ENCODE results near the gene B4GALT5. TPM values are rescaled to one million over a fixed set of nuclear protein-coding genes. Genes with fewer than 3 reads are reported as not detected.
"Not testable (repeated sequence)": the region's sequence is repeated elsewhere in the genome, so short reads cannot be mapped to it uniquely, and the experiment has no call there.

Gene B4GALT5
- polyA plus RNA-seq, 1 donor (not counting 4 experiments of a cell fraction or from before 2014, with no cell fraction given), result 23.5 TPM

DNA sequence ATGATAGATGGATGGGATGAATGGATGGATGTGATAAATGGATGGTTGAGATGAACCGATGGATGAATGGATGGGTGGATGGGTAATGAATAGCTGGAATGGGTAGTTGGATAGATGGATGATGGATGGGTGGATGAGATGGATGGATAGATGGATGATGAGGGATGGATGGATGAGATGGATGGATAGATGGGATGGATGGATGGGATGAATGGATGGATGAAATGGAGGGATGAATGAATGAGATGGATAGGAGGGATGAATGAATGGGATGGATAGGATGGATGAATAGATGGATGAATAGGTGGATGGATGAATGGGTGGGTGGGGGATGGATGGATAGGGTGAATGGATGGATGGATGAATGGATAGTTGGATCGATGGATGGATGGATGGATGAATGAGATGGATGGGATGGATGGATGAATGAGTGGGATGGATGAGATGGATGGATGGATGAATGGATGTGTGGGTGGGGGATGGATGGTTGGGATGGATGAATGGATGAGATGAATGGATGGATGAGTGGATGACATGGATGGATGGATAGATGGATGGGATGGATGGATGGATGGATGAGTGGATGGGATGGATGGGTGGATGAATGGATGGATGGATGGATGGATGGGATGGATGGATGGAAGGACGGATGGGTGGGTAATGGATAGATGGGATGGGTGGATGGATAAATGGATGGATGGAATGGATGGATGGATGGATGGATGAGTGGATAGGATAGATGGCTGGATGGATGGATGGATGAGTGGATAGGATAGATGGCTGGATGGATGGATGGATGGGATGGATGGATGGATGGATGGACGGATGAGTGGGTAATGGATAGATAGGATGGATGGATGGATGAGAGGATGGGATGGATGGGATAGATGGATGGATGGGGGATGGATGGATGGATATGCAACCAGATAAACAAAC, 94.3 kb downstream of the B4GALT5 start:
- Histone ChIP-seq H3K4me3 (ENCODE audit: control insufficient read depth in 2 of 3, extremely low read depth in 1 of 3, insufficient read depth in 2 of 3, low read depth in 1 of 3, low read length in 3 of 3) (no peak overlapping the region), H3K9me1 (ENCODE audit: control insufficient read depth, extremely low read depth, insufficient read depth, low read length) (no peaks in the 10 kb centered on the region), H4K20me1 (ENCODE audit: control insufficient read depth, extremely low read depth, insufficient read depth, low read length) (no peaks in the 10 kb centered on the region), H3K27ac (ENCODE audit: control insufficient read depth, insufficient read depth, low read length) (no peak overlapping the region), H3K9ac (ENCODE audit: control insufficient read depth, extremely low read depth, insufficient read depth, low read length) (no peak overlapping the region), H3K4me1 (ENCODE audit: control insufficient read depth, extremely low read depth, insufficient read depth, low read length) (no peaks in the 10 kb centered on the region), H2AFZ (ENCODE audit: control insufficient read depth, low read length) (no peak overlapping the region), H3K79me2 (ENCODE audit: control insufficient read depth, insufficient read depth, low read length) (no peaks in the 10 kb centered on the region), H3K4me2 (ENCODE audit: control insufficient read depth, extremely low read depth, insufficient read depth, low read depth, low read length) (no peak overlapping the region), H3K36me3 (ENCODE audit: control insufficient read depth in 2 of 2, extremely low read depth in 1 of 2, insufficient read depth in 2 of 2, low read length in 2 of 2) (no peaks in the 10 kb centered on the region), H3K9me3 (ENCODE audit: control insufficient read depth, low read depth, low read length) (peaks cover 2% of the 10 kb centered on the region), H3K27me3 (ENCODE audit: control insufficient read depth, extremely low read depth, insufficient read depth, low read length) (peaks cover 5% of the 10 kb centered on the region)
- dilution Hi-C loops (cut with MboI; ENCODE audit: extremely low pct_ligation_motif_present, low sequenced_read_pairs), result no loop called here
- TF ChIP-seq, protein P1, sequence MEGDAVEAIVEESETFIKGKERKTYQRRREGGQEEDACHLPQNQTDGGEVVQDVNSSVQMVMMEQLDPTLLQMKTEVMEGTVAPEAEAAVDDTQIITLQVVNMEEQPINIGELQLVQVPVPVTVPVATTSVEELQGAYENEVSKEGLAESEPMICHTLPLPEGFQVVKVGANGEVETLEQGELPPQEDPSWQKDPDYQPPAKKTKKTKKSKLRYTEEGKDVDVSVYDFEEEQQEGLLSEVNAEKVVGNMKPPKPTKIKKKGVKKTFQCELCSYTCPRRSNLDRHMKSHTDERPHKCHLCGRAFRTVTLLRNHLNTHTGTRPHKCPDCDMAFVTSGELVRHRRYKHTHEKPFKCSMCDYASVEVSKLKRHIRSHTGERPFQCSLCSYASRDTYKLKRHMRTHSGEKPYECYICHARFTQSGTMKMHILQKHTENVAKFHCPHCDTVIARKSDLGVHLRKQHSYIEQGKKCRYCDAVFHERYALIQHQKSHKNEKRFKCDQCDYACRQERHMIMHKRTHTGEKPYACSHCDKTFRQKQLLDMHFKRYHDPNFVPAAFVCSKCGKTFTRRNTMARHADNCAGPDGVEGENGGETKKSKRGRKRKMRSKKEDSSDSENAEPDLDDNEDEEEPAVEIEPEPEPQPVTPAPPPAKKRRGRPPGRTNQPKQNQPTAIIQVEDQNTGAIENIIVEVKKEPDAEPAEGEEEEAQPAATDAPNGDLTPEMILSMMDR (optimal IDR thresholded peaks at IDR 0.05 in 1 of 3, IDR thresholded peaks at IDR 0.05 in 1 of 3, conservative IDR thresholded peaks at IDR 0.05 in 1 of 3; ENCODE audit: extremely low read depth in 1 of 3, insufficient read depth in 2 of 3, low read length in 3 of 3), result no peak
- TF ChIP-seq EZH2 (IDR thresholded peaks at IDR 0.05; ENCODE audit: low read length), result no peak
- FAIRE-seq, result no peak
- no peak for DNase-seq (ENCODE audit: low read depth, low spot score)

DNA sequence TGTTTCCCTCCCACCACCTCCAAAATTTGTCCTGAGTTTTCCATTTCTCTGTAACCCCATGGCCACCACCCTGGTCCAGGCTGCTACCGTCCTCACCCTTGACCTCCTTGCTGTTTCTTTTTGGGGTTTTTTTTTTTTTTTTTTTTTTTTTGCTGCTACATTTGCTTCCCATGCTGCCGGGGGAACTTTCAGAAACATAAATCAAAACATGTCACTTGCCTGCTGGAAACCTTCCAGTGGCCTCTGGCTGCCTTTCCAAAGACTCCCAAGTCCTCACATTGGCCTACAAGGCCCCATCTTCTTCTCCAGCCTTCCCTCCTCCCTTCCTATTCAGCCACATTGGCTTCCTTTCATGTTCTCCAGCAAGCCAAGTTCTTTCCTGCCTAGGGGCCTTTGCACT, 95.4 kb downstream of the B4GALT5 start:
- dilution Hi-C loops (cut with MboI; ENCODE audit: extremely low pct_ligation_motif_present, low sequenced_read_pairs), result no loop called here
- no peak overlapping the region for H3K27ac ChIP-seq (ENCODE audit: control insufficient read depth, insufficient read depth, low read length)

DNA sequence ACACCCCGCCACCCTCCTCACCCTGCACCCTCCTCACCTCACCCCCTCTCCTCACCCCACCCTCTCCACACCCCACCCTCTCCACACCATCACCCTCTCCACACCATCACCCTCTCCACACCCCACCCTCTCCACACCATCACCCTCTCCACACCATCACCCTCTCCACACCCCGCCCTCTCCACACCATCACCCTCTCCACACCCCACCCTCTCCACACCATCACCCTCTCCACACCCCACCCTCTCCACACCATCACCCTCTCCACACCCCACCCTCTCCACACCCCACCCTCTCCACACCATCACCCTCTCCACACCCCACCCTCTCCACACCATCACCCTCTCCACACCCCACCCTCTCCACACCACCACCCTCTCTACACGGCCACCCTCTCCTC, 96.3 kb downstream of the B4GALT5 start:
- H3K4me3 ChIP-seq (ENCODE audit: control insufficient read depth in 2 of 3, extremely low read depth in 1 of 3, insufficient read depth in 2 of 3, low read depth in 1 of 3, low read length in 3 of 3); H3K9me1 ChIP-seq (ENCODE audit: control insufficient read depth, extremely low read depth, insufficient read depth, low read length); H4K20me1 ChIP-seq (ENCODE audit: control insufficient read depth, extremely low read depth, insufficient read depth, low read length); dilution Hi-C loops (cut with MboI; ENCODE audit: extremely low pct_ligation_motif_present, low sequenced_read_pairs); FAIRE-seq; H3K4me1 ChIP-seq (ENCODE audit: control insufficient read depth, extremely low read depth, insufficient read depth, low read length); DNase-seq (ENCODE audit: low read depth, low spot score); H3K79me2 ChIP-seq (ENCODE audit: control insufficient read depth, insufficient read depth, low read length); H3K27ac ChIP-seq (ENCODE audit: control insufficient read depth, insufficient read depth, low read length); H3K36me3 ChIP-seq (ENCODE audit: control insufficient read depth in 2 of 2, extremely low read depth in 1 of 2, insufficient read depth in 2 of 2, low read length in 2 of 2); H3K9ac ChIP-seq (ENCODE audit: control insufficient read depth, extremely low read depth, insufficient read depth, low read length); H2AFZ ChIP-seq (ENCODE audit: control insufficient read depth, low read length); H3K27me3 ChIP-seq (ENCODE audit: control insufficient read depth, extremely low read depth, insufficient read depth, low read length); H3K4me2 ChIP-seq (ENCODE audit: control insufficient read depth, extremely low read depth, insufficient read depth, low read depth, low read length); H3K9me3 ChIP-seq (ENCODE audit: control insufficient read depth, low read depth, low read length): not testable (repeated sequence)

More for the DNA sequence above, 95.4 kb downstream of the B4GALT5 start:
- Histone ChIP-seq H4K20me1 (ENCODE audit: control insufficient read depth, extremely low read depth, insufficient read depth, low read length) (no peaks in the 10 kb centered on the region), H3K9me3 (ENCODE audit: control insufficient read depth, low read depth, low read length) (peaks cover 2% of the 10 kb centered on the region), H3K79me2 (ENCODE audit: control insufficient read depth, insufficient read depth, low read length) (no peaks in the 10 kb centered on the region), H3K4me2 (ENCODE audit: control insufficient read depth, extremely low read depth, insufficient read depth, low read depth, low read length) (no peak overlapping the region), H3K4me1 (ENCODE audit: control insufficient read depth, extremely low read depth, insufficient read depth, low read length) (no peaks in the 10 kb centered on the region), H3K9ac (ENCODE audit: control insufficient read depth, extremely low read depth, insufficient read depth, low read length) (no peak overlapping the region), H3K9me1 (ENCODE audit: control insufficient read depth, extremely low read depth, insufficient read depth, low read length) (no peaks in the 10 kb centered on the region), H3K4me3 (ENCODE audit: control insufficient read depth in 2 of 3, extremely low read depth in 1 of 3, insufficient read depth in 2 of 3, low read depth in 1 of 3, low read length in 3 of 3) (no peak overlapping the region), H3K36me3 (ENCODE audit: control insufficient read depth in 2 of 2, extremely low read depth in 1 of 2, insufficient read depth in 2 of 2, low read length in 2 of 2) (no peaks in the 10 kb centered on the region), H2AFZ (ENCODE audit: control insufficient read depth, low read length) (no peak overlapping the region), H3K27me3 (ENCODE audit: control insufficient read depth, extremely low read depth, insufficient read depth, low read length) (peaks cover 5% of the 10 kb centered on the region)
- no peak for DNase-seq (ENCODE audit: low read depth, low spot score)
- TF ChIP-seq EZH2 (IDR thresholded peaks at IDR 0.05; ENCODE audit: low read length), result no peak
- TF ChIP-seq, protein P1 (optimal IDR thresholded peaks at IDR 0.05 in 1 of 3, IDR thresholded peaks at IDR 0.05 in 1 of 3, conservative IDR thresholded peaks at IDR 0.05 in 1 of 3; ENCODE audit: extremely low read depth in 1 of 3, insufficient read depth in 2 of 3, low read length in 3 of 3), result no peak
- no peak for FAIRE-seq
